PC-9 (cell line): ENCODE results near the gene RANBP3L. TPM values are rescaled to one million over a fixed set of nuclear protein-coding genes. Genes with fewer than 3 reads are reported as not detected.

ENCODE experiments used
- BruUV-seq: library from RNA; stranded (reverse); fragments of 400-500 nt; replicated peaks from 2 replicates; lab custom pipeline; 2021; lab: Mats Ljungman, UMichigan
- CTCF ChIA-PET: fragments of 300-600 bp; sonication (Branson Sonifier 250); formaldehyde crosslinking; loops from one replicate; lab custom pipeline; 2022; ENCODE audit warnings: antibody characterized with exemption; lab: Charles Lee
- POLR2A ChIA-PET: fragments of 300-600 bp; sonication (Branson Sonifier 250); formaldehyde crosslinking; loops from one replicate; lab custom pipeline; 2022; ENCODE audit warnings: antibody characterized with exemption; ENCODE audit not compliant: unreplicated experiment; lab: Charles Lee
- DNase-seq, 2 experiments: peaks; one replicate each; pipeline versions ENCODE4 v3.0.0 to v3.0.0-alpha.2; 2015 to 2022; ENCODE audit warnings: mixed read lengths in 1 of 2
- H2AFZ ChIP-seq: fragments of 200-600 bp; sonication (generic); 2 replicates; pipeline ENCODE4 v1.8.1; 2017; ENCODE audit warnings: antibody characterized with exemption
- H3F3A ChIP-seq: fragments of 200-600 bp; sonication (generic); 2 replicates; pipeline ENCODE4 v1.8.1; 2017; ENCODE audit warnings: antibody characterized with exemption, mild to moderate bottlenecking, low read depth; ENCODE audit not compliant: insufficient read depth
- H3K27ac ChIP-seq: fragments of 200-600 bp; sonication (generic); 2 replicates; pipeline ENCODE4 v1.6.1; 2016; ENCODE audit warnings: mixed run types
- H3K27me3 ChIP-seq: fragments of 200-600 bp; sonication (generic); 2 replicates; pipeline ENCODE4 v1.6.1; 2016; ENCODE audit warnings: low read depth, mixed run types; ENCODE audit not compliant: insufficient read depth
- H3K36me3 ChIP-seq: fragments of 200-600 bp; sonication (generic); 2 replicates; pipeline ENCODE4 v1.6.1; 2016; ENCODE audit warnings: low read depth, mixed run types
- H3K4me1 ChIP-seq: fragments of 200-600 bp; sonication (generic); replicated peaks from 2 replicates; pipeline ENCODE4 v1.6.1; 2016; ENCODE audit warnings: mixed run types; ENCODE audit not compliant: insufficient read depth
- H3K4me2 ChIP-seq: fragments of 200-600 bp; sonication (generic); 2 replicates; pipeline ENCODE4 v1.6.1; 2017; ENCODE audit warnings: mixed run types
- H3K4me3 ChIP-seq: fragments of 200-600 bp; sonication (generic); 2 replicates; pipeline ENCODE4 v1.6.1; 2016; ENCODE audit warnings: mixed run types
- H3K79me2 ChIP-seq: fragments of 200-600 bp; sonication (generic); 2 replicates; pipeline ENCODE4 v1.6.1; 2017; ENCODE audit warnings: low read depth, mixed run types
- H3K9me2 ChIP-seq: fragments of 200-600 bp; sonication (generic); 2 replicates; pipeline ENCODE4 v1.8.1; 2017; ENCODE audit warnings: mild to moderate bottlenecking; ENCODE audit not compliant: insufficient read depth
- H3K9me3 ChIP-seq: fragments of 200-600 bp; sonication (generic); 2 replicates; pipeline ENCODE4 v1.8.1; 2016; ENCODE audit warnings: low read depth; ENCODE audit not compliant: insufficient read depth
- H4K20me1 ChIP-seq: fragments of 200-600 bp; sonication (generic); 2 replicates; pipeline ENCODE4 v1.8.1; 2017; ENCODE audit not compliant: insufficient read depth
- EZH2 ChIP-seq: fragments of 200-600 bp; sonication (generic); IDR thresholded peaks from 2 replicates; pipeline ENCODE4 v1.8.0; 2017; ENCODE audit warnings: antibody characterized with exemption, low read depth
- intact Hi-C: fragments of 100-400 bp; cut with micrococcal nuclease; formaldehyde crosslinking; loops from one replicate; pipeline ENCODE4 v1.10.0; 2022; ENCODE audit not compliant: unreplicated experiment
- total RNA-seq: library from RNA; stranded (reverse); gene quantifications from 2 replicates; pipeline ENCODE4 v1.2.3, GENCODE V29; 2021
- TF ChIP-seq, protein P1 (sequence below): fragments of 200-600 bp; sonication (generic); conservative IDR thresholded peaks from 2 replicates; pipeline ENCODE4 v1.6.1; 2017; ENCODE audit warnings: mixed run types, antibody characterized with exemption, mild to moderate bottlenecking, moderate library complexity

Gene RANBP3L
- total RNA-seq, 1 experiment from 2014 or later, result not detected

DNA sequence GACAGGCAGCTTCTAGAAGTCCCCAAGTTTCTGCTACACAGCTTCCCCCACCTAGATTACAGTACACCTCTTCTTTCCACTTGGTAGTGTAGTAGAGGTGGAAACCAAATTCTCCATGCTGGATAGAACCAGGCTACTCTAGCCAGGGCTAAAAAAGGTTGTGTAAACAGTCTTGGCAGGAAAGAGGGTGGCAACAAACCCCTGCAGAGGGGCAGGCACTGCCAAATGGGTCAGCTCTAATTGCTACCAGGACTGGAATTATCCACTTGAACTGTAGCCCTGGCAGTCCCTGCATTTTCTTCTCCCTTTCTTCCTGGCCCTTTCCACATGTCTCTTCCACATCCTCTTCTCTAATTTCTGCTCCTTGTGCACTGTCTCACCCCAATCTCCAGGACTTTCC, 24.8 kb downstream of the RANBP3L start:
- Histone ChIP-seq H3K9me3 (no peaks in the 10 kb centered on the region), H3K9me2 (no peaks in the 10 kb centered on the region), H3K4me2 (no peak overlapping the region), H3K27ac (no peak overlapping the region), H2AFZ (no peak overlapping the region), H3F3A (no peaks in the 10 kb centered on the region), H3K4me3 (no peak overlapping the region), H3K4me1 (no peaks in the 10 kb centered on the region), H4K20me1 (no peaks in the 10 kb centered on the region), H3K36me3 (no peaks in the 10 kb centered on the region), H3K27me3 (no peaks in the 10 kb centered on the region), H3K79me2 (no peaks in the 10 kb centered on the region)
- no peak for DNase-seq
- TF ChIP-seq, protein P1, sequence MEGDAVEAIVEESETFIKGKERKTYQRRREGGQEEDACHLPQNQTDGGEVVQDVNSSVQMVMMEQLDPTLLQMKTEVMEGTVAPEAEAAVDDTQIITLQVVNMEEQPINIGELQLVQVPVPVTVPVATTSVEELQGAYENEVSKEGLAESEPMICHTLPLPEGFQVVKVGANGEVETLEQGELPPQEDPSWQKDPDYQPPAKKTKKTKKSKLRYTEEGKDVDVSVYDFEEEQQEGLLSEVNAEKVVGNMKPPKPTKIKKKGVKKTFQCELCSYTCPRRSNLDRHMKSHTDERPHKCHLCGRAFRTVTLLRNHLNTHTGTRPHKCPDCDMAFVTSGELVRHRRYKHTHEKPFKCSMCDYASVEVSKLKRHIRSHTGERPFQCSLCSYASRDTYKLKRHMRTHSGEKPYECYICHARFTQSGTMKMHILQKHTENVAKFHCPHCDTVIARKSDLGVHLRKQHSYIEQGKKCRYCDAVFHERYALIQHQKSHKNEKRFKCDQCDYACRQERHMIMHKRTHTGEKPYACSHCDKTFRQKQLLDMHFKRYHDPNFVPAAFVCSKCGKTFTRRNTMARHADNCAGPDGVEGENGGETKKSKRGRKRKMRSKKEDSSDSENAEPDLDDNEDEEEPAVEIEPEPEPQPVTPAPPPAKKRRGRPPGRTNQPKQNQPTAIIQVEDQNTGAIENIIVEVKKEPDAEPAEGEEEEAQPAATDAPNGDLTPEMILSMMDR, result no peak
- no peak for TF ChIP-seq EZH2
- ChIA-PET CTCF (no interaction called here), POLR2A (no interaction called here)
- intact Hi-C loops, result no loop called here
- BruUV-seq, result no TSS peak

DNA sequence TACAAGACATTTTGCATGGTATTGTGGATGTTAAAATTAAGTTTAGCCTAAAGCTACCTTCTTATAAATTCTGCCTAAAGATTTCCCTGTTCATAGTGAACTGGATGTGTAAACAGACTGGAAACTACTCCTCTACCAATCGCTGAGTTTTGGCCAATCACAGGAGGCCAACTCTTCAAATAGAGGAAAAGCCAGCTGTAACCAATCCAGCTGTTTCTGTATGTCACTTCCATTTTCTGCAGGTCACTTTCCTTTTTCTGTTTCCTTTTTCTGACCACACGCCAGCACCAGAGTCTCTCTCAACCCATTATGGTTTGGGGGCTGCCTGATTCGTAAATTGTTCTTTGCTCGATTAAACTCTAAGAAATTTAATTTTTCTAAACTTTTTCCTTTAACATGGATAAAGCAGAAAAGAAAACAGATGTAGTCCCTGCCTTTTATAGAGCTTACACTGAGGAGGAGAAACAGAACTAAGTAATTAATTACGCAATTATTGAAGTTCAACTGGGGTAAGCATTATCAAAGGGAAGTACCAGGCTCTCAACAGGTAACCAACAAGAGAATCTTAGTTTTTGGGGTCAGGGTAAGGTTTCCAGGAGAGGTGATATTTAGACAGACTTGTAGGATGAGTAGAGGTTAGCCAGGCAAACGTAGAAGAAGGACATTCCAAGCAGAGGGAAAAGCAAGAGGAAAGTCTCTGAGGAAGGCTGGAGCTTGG, 27.7 kb downstream of the RANBP3L start:
- no peak overlapping the region for H3K4me2 ChIP-seq
- no peaks in the 10 kb centered on the region for H3K36me3 ChIP-seq
- BruUV-seq, result no TSS peak
- no peak for TF ChIP-seq EZH2
- TF ChIP-seq, protein P1, result no peak
- no peaks in the 10 kb centered on the region for H3K79me2 ChIP-seq
- ChIA-PET POLR2A (no interaction called here), CTCF (no interaction called here)
- intact Hi-C loops, result no loop called here
- H3K9me3 ChIP-seq, result no peaks in the 10 kb centered on the region
- H2AFZ ChIP-seq, result no peak overlapping the region
- H3K4me1 ChIP-seq, result no peaks in the 10 kb centered on the region
- no peaks in the 10 kb centered on the region for H3F3A ChIP-seq
- H3K27ac ChIP-seq, result no peak overlapping the region
- H3K4me3 ChIP-seq, result no peak overlapping the region
- H3K9me2 ChIP-seq, result no peaks in the 10 kb centered on the region
- H4K20me1 ChIP-seq, result no peaks in the 10 kb centered on the region
- no peaks in the 10 kb centered on the region for H3K27me3 ChIP-seq
- no peak for DNase-seq

DNA sequence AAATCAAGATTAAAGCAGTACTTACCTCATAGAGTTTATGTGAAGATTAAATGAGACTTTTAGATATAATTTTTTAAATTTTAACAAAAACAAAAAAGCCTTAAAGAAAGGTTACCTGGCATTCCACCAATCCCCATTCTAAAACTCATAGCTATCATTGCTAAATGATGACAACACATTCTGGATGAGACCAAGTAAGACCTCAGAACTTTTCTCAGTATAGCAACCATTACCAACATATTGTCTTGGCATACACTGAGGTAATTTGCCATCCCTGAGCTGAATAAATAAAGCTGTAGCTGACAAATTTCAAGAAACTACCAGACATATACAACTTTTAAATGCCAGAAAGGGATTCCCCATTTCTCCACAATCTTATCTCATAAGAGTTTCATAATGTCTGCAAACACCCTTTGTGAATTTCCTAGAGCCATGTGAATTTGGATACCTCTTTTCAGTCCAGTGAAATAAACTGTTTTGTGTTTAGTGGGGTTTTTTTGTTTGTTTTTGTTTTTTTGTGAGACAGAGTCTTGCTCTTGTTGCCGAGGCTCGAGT, 29.5 kb downstream of the RANBP3L start:
- Histone ChIP-seq H3K4me1 (no peaks in the 10 kb centered on the region), H3K9me3 (no peaks in the 10 kb centered on the region), H3K27me3 (no peaks in the 10 kb centered on the region), H2AFZ (no peak overlapping the region), H3F3A (no peaks in the 10 kb centered on the region), H3K4me2 (no peak overlapping the region), H3K9me2 (no peaks in the 10 kb centered on the region), H3K4me3 (no peak overlapping the region), H3K36me3 (no peaks in the 10 kb centered on the region), H3K27ac (no peak overlapping the region), H3K79me2 (no peaks in the 10 kb centered on the region), H4K20me1 (no peaks in the 10 kb centered on the region)
- POLR2A ChIA-PET, result no interaction called here
- no peak for DNase-seq
- TF ChIP-seq EZH2, result no peak
- TF ChIP-seq, protein P1, result no peak
- CTCF ChIA-PET, result no interaction called here
- intact Hi-C loops, result no loop called here
- no TSS peak for BruUV-seq
